Measurements from ENCODE around the gene CPEB2.

Gene CPEB2

DNA sequence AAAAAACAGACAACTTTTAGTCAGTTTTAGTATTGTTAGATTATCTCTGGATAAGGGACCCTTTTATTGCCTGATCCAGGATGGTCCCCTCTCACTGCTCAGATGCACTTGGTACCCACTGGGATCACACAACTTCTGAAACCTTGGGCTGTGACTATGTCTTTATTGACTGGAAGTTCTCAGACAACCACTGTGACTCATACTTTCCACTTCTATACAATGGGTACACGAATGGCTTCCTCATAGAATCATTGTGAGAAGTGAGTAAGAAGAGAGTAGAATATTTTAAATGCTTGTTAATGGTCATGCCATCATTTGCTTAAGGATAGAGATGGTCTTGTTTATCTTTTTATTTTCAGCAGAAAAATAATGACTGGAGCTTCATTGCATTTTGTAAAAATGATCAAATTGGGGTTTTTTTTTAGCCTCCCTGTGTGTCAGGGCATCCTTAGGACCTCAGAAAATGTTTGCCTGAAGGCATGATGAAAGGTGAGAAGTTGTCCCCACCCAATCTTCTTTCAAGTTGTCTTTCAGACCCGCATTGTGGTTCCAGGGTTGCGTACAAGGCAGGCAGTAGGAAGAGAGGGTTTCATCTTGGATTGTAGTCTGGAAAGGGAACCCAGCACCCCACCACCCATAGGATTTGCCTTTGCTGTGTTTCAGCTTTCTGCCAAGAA lies 115.1 kb downstream of the CPEB2 start:
- TF ChIP-seq TAF1 (IDR thresholded peaks at IDR 0.05; ENCODE audit: borderline replicate concordance, insufficient read depth, low read length) (no peak), SIN3A (IDR thresholded peaks at IDR 0.05; ENCODE audit: borderline replicate concordance, insufficient read depth, low read length) (no peak), FOXP2 (optimal IDR thresholded peaks at IDR 0.05; ENCODE audit: borderline replicate concordance, extremely low read depth, extremely low read length, insufficient read depth) (no peak), POLR2AphosphoS5 (IDR thresholded peaks at IDR 0.05; ENCODE audit: low read depth, low read length) (no peak)
- TF ChIP-seq, protein P1, sequence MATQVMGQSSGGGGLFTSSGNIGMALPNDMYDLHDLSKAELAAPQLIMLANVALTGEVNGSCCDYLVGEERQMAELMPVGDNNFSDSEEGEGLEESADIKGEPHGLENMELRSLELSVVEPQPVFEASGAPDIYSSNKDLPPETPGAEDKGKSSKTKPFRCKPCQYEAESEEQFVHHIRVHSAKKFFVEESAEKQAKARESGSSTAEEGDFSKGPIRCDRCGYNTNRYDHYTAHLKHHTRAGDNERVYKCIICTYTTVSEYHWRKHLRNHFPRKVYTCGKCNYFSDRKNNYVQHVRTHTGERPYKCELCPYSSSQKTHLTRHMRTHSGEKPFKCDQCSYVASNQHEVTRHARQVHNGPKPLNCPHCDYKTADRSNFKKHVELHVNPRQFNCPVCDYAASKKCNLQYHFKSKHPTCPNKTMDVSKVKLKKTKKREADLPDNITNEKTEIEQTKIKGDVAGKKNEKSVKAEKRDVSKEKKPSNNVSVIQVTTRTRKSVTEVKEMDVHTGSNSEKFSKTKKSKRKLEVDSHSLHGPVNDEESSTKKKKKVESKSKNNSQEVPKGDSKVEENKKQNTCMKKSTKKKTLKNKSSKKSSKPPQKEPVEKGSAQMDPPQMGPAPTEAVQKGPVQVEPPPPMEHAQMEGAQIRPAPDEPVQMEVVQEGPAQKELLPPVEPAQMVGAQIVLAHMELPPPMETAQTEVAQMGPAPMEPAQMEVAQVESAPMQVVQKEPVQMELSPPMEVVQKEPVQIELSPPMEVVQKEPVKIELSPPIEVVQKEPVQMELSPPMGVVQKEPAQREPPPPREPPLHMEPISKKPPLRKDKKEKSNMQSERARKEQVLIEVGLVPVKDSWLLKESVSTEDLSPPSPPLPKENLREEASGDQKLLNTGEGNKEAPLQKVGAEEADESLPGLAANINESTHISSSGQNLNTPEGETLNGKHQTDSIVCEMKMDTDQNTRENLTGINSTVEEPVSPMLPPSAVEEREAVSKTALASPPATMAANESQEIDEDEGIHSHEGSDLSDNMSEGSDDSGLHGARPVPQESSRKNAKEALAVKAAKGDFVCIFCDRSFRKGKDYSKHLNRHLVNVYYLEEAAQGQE (IDR thresholded peaks at IDR 0.05; ENCODE audit: insufficient read depth in 1 of 2, low read depth in 2 of 2, low read length in 2 of 2), result no peak

DNA sequence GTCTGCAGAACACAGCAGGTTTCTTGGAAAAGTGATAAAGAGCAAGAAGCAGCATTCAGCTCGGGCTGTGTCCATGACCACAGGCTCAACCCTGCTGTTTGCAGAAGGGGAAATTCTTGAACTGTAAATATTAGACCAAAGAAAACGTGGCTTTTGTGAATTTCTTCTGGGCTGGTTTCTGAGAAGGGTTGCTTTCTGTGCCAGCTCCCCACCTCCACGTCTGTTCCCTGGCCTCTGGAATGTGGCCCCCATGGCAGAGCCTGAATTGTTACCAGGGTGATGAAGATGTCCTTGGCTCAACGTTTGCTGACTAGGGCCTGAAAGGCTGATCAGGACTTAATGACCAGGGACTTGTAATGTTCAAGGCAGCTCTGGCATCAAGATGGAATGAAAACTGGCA lies 116.0 kb downstream of the CPEB2 start:
- TF ChIP-seq, protein P1 (IDR thresholded peaks at IDR 0.05; ENCODE audit: insufficient read depth in 1 of 2, low read depth in 2 of 2, low read length in 2 of 2), result no peak
- TF ChIP-seq FOXP2 (optimal IDR thresholded peaks at IDR 0.05; ENCODE audit: borderline replicate concordance, extremely low read depth, extremely low read length, insufficient read depth) (no peak), TAF1 (IDR thresholded peaks at IDR 0.05; ENCODE audit: borderline replicate concordance, insufficient read depth, low read length) (no peak), SIN3A (IDR thresholded peaks at IDR 0.05; ENCODE audit: borderline replicate concordance, insufficient read depth, low read length) (no peak), POLR2AphosphoS5 (IDR thresholded peaks at IDR 0.05; ENCODE audit: low read depth, low read length) (no peak)

All from PFSK-1 (cell line).